NCI-H128 (cell line): ENCODE data around the gene CCNB3.
"Not testable (repeated sequence)": the region's sequence is repeated elsewhere in the genome, so short reads cannot be mapped to it uniquely, and the experiment has no call there.

Experiments used
- DNase-seq: peaks from one replicate; lab custom pipeline; 2025; ENCODE audit not compliant: unreplicated experiment; lab: John Stamatoyannopoulos, UW

CCNB3 gene, protein sequence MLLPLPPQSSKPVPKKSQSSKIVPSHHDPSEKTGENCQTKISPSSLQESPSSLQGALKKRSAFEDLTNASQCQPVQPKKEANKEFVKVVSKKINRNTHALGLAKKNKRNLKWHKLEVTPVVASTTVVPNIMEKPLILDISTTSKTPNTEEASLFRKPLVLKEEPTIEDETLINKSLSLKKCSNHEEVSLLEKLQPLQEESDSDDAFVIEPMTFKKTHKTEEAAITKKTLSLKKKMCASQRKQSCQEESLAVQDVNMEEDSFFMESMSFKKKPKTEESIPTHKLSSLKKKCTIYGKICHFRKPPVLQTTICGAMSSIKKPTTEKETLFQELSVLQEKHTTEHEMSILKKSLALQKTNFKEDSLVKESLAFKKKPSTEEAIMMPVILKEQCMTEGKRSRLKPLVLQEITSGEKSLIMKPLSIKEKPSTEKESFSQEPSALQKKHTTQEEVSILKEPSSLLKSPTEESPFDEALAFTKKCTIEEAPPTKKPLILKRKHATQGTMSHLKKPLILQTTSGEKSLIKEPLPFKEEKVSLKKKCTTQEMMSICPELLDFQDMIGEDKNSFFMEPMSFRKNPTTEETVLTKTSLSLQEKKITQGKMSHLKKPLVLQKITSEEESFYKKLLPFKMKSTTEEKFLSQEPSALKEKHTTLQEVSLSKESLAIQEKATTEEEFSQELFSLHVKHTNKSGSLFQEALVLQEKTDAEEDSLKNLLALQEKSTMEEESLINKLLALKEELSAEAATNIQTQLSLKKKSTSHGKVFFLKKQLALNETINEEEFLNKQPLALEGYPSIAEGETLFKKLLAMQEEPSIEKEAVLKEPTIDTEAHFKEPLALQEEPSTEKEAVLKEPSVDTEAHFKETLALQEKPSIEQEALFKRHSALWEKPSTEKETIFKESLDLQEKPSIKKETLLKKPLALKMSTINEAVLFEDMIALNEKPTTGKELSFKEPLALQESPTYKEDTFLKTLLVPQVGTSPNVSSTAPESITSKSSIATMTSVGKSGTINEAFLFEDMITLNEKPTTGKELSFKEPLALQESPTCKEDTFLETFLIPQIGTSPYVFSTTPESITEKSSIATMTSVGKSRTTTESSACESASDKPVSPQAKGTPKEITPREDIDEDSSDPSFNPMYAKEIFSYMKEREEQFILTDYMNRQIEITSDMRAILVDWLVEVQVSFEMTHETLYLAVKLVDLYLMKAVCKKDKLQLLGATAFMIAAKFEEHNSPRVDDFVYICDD (N-terminal part only)

DNA sequence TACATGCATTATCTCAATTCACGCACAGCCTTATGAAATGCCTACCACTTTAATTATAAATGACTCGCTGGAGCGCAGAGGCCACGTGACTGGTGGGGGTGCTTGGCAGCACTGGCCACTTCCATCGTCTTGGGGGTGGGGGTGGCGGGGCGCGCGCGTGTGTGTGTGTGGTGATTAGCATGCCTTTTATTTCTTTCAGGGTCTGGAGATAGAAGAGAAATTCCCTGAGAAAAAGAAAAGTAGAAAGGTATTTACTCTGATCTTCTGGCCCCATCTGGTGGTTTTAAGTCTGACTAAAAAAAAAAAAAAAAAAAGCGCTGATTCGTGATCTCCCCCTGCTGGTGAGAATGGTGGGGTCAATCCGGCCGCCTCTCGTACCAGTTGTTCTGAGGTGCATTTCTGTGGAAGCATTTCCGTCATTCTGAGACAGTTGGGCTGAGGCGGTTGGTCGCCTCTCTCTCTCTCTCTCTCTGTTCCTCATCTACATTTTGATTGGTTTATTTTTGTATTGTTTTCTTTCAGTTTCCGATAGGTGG is at the start of gene CCNB3:
Gene CCNB3, plus strand, starts transcription at position 402 of the 536 bp plus-strand sequence. CDS start 80,399 bp downstream, outside the sequence.
- DNase-seq, result no peak

DNA sequence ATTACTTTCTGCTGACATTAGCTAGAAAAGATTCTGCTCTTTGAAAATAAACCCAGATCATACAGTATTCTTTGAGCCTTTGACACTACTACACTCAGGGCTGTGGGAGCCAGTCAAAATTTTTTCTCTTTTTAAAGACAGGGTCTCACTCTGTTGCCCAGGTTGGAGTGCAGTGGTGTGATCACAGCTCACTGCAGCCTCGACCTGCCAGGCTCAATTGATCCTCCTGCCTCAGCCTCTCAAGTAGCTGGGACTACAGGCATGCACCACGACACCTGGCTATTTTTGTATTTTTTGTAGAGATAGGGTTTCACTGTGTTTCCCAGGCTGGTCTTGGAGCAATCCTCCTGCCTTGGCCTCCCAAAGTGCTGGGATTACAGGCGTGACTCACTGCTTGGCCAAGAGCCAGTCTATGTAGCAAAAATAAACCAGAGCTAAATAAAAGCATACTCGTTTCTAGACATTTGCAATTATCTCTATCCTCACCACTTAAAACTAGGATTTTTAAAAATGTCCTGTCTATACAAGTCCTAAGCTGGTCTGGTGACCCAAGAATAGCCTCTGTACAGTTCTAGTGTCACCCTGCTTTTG is 46.9 kb upstream of the CCNB3 start:
- DNase-seq, result no peak

DNA sequence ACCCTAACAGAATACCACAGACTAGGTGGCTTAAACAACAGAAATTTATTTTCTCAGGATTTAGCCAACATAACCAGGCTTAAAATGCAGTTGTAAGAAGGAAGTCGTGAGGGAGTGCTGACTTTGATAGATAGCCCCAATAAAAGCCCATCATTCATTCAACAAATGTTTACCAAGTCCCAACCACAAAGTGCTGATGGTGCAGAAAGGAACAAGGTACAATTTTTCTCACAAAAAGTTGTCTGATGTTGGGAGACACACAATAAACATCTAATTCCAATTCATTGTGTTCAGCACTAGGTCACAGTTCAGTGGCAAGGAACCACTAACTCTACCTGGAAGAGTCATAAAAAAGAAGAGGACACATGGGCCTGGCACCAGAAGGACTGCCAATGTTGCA is 46.0 kb upstream of the CCNB3 start:
- DNase-seq, result no peak

DNA sequence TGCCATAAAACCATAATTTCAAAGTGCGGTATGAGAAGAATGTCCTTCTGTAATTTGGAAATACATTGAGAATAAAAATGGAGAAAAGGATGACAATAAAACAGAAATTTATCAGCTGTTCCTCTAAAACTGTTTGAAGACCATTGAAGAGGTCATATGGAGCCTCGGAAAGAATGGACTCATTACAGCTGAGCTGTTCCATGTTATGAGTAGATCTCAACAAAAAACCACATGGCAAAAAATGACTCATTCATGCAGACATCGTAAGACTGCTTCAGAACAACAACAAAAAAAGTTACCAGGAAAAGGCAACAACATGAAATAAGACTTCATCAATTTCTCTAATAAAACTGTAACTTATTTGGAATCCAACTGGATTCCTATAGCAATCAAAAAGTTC is 43.4 kb upstream of the CCNB3 start:
- DNase-seq, result no peak

DNA sequence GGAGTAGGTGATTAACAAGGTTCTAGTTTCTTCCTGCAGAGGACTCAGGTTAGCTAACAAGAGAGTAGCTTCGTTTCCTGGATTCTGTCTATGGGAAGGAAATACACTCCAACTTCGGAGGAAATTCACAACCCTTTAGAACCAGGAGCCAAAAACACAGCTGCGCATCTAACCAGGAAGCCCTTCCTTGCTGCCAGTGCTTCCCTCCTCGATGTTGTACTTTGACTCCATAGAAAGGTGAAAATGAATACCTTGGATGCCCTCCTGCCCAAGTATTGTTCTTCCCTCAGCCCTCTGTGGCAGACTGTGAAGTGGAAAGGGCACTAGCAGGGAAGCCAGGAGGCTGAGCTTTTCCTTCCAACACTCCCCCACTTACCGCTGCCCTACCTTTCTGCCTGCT is 38.8 kb upstream of the CCNB3 start:
- DNase-seq, result no peak

DNA sequence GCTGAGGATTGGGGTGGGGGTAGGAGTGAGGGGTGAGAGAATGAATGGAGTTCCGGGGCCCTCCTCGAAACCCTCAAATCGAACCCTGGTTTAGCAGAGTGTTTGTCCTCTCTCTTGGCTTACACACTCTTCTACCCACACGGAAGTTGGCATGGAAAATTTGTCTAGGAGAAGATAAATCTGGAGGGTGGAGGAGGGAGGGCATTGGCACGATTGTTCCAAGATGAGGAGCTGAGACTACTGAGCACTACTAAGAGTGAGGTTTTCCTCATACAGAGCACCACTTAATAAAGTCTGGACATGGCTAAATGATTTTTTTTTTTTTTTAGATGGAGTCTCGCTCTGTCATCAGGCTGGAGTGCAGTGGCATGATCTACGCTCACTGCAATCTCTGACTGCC is 37.2 kb upstream of the CCNB3 start:
- DNase-seq, result no peak

DNA sequence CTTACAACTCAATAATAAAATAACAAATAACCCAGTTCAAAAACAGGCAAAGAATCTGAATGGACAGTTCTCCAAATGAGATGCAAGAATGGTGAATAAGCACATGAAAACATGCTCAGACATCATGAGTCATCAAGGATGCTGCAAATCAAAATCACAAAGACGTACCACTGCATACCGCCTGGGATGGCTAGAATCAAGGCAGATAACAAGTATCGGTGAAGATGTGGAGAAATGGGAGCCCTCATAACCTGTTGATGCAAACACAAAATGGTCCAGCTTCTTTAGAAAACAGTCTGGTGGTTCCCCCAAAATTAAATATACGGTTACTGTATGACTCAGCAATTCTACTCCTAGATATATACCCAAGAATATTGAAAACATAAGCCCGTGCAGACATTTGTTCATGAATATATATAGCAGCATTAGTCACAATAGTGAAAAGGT is 36.3 kb upstream of the CCNB3 start:
- DNase-seq, result no peak

DNA sequence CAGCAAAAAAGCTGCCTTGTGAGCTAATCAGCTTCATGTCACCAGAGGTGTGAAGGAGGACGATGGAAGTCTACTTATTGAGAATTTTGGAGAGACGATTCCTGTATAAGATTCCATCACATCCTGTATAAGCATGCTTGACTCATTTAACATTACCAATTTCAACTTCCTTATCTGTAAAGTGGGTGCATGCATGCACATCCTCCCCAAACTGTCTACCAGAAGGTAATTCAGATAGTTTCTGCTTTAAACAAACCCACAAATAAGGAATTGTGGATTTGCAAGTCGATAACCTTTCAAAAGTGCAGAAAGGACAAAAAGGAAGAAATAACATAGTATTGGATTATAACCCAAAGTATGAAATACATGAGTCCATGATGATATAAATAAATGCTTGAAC is 34.8 kb upstream of the CCNB3 start:
- no peak for DNase-seq

DNA sequence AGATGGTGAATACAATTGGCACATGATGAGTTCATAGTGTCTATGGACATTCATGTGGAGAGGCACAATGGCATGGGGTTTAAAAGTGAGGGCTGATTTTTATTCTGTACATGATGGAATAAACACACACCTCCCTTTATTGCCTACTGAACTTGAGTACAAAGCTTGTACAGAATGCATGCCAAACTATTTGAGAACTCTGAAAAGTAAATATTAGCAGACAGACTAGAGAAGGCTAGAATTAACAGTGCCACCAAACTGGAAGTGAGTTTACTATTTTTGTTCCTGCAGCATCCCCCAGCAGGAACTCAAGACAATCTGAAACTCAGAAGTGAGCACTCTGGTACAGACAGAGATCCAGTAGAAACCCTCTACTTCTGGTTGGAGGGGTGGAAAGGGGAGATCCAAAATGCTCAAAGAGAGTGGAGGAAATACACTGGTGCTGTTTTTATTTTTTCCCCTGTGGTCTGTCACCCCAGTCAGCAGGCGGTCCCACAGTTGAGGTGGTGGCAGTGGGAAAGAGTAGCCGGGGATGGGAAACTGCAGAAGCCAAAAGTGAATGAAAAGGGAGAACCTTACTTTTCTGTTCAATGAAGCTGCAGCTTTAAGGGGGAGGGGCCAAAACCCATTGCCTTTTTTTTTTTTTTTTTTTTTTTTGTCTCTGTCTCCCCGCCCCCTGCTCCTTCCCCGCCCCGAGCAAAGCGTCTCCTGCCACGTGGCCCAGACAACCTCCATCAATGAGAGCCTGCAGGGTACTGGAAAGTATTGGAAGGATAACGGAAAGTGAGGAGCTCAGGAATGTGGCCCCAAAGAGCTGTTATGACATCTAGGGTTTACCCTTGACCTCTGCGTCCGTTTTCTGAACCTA is 24.3 kb upstream of the CCNB3 start:
- no peak for DNase-seq

DNA sequence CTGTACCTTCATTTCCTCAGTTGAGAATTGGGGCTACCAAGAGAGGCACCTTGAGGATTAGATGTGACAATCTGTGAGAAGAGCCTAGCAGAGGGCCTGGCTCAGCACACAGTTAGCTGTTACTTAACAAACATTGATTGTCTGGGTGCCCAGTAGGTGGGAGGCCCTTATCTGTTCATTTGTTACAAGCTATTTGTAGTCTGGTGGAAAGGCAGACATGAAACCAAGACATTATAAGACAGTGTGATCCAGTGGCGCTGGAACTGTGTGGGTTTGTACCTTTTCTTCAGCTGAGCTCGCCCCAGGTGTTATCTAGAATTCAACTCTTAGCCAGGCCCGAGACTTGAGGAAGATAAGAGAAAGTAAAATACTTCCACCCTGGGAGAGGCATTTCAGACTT is 20.7 kb upstream of the CCNB3 start:
- no peak for DNase-seq

DNA sequence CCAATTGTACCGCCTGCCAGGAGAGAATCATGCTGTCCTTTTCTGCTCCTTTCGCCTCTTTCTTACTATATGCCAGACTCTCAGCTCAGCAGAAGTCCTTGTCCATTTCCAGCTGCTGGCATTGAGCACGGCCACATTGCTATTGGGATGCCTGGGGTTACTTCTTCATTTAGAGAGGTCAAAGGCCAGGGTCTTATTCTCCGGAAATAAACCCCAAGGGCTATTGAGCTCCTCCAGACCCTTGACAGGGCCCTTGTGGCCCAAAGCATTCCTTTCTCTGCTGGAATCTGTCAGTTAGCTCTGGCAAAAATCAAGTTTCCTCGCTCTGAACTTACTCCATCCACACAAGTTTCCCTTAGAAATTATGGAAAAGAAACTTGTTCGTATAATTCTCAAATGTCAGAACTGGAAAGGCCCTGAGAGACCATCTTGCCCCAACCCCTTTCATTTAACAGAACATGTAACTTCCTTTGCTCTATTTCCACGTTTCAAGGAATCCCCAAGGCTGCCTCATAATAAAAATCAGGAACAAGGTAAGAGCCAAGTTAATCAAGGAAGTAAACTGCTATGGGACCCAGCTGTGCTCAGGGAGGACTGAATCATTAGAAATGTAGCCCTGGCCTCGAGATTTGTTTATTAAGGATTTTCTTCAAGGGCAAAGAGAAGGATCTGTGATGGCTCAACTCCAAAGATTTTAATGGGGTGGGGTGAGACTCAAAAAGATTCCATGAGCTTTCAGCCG is 15.5 kb upstream of the CCNB3 start:
- no peak for DNase-seq

DNA sequence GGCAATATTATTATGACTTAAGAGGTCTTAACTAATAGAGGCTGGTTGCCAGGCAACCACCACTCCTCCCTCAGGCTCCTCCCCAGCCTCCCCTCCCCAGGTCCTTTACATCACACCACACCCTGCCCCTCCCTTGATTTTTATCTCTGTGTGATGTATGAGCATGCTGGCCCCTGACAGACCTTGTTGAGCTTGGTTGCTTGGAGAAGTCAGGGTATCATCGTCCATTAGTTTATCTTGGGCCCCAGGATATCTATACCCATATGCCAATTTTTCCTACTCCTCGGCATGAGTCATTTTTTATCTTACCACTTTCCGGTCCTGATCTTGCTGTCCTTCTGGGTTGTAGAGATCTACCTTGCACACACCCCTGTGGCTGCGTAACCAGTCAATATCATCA is 6.2 kb upstream of the CCNB3 start:
- DNase-seq, result no peak

DNA sequence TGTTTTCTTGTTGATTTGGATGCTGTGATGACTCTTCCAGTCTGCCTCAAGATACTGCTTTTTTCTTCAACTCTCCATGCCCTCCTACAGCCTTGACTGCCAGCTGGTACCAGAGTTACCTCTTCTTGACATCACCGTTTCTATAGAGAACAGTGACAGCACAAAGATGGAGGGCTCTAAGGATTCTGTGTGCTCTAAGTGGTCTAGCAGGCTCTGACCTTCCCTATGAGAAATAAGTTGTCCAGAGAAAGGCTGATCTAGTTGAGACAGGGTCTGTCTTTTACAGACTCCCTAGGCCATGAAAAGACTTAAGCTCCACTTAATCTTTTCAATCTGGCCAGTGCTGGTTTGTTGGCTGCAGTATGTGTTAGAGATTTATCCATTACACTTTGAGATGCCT is 3.7 kb upstream of the CCNB3 start, which contains the start of gene AKAP4:
Gene AKAP4, minus strand, starts transcription at position 101 of the 400 bp plus-strand sequence. CDS start 118 bp downstream, outside the sequence.
- no peak for DNase-seq

DNA sequence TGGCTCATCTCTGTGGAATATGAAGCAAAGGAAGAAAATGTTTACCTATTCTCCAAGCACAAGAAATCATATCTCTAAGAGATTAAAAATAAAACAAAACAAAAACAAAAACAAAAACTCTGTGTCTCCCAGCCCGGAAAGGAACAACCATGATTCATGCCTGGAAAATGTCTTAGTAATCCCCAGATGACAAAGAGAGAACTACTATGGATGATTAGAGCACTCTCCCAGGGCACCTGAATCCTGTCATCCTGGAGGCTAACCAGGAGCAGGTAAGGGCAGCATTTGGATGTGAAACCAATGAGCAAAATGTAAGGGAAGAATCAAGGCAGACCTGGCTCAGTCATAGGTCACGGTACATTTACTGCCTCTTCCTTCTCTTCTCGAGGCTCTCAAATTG is 2.0 kb upstream of the CCNB3 start:
- DNase-seq, result no peak

DNA sequence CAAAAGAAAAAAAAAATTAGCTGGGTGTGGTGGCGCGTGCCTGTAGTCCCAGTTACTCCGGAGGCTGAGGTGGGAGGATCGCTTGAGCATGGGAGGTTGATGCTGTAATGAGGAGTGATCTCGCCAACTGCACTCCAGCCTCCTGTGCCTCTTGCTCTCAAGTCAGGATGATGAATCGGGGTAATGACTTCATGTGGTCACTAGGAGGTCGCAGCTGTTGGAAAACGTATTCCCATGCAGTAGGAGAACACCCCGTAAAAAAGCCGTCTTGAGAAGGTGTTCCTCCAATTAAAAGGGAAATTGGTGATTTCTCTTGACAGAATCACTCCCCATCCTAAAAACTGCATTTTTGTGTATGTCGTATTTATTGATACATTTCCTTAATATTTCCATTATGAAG is 2.2 kb downstream of the CCNB3 start:
- DNase-seq, result no peak

DNA sequence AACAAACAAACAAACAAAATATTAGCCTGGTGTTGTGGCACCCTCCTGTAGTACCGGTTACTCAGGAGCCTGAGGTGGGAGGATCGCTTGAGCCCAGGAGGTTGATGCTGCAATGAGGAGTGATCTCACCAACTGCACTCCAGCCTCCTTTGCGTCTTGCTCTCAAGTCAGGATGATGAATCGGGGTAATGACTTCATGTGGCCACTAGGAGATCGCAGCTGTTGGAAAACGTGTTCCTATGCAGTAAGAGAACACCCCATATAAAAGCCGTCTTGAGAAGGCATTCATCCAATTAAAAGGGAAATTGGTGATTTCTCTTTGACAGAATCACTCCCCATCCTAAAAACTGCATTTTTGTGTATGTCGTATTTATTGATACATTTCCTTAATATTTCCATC is 6.9 kb downstream of the CCNB3 start:
- DNase-seq, result no peak

DNA sequence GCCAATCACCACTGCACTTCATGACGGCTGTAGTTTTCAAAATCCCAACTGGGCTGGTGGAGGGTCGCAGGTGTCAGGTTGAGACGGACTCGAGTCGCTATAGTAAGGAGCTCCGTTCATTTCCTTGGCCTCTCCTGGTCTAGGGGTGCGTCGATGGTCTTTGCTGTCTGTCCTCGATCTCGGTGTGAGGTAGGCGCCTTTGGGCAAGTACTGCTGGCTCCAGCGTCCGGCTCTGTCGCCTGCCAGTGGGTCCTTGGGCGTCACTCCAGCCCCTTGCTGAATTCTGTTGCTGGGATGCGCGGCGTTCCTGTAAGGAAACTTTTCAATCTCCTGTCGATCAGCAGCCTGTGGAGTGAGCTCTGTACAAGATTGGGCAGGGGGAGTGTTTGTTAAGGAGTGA is 76.7 kb downstream of the CCNB3 start:
- DNase-seq, result no peak

DNA sequence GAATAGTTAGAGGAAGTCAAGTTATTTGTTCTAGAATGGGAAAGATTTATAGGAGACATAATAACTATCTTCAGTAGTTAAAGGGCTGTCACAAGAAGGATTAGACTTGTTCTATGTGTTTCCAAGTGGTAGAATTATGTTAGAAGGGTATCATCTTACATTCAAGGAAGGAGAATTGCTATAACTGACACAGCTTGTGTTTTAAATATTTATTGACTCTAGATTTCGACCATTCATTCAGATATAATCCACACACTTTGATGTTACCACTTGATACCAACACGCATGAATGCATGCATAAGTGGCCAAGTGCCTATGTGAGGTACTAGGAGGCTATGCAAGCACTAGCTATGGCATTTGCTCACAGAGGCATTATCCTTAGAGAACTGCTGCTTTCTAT is 122.7 kb downstream of the CCNB3 start:
- DNase-seq, result no peak

DNA sequence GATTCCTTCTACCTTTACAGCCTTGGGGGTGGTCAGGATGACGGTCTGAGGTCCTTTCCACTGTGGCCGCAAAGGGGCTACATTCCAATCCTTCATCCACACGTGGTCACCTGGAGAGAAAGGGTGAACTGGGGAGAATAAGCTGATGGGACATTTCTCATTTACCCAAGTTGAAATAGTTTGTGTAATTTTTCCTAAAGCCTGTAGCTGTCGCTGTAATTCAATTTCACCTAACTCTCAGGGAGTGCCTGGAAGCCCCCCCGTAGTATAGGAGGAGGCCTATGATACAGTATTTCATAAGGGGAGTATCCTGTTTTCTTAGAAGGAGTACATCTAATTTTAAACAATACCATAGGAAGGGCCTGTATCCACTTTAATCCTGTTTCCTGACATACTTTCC is 128.1 kb downstream of the CCNB3 start:
- DNase-seq, result not testable (repeated sequence)
